NCI-H1092 treated with DMSO at 0.1 percent for 48 hours (cell line): ENCODE measurements around the gene PCNX1.

Source experiments
- DNase-seq: peaks from one replicate; lab custom pipeline; 2025; lab: John Stamatoyannopoulos, UW

PCNX1 gene

GRCh38 chr14:71163842-71164629, 256.8 kb downstream of the PCNX1 start:
- DNase-seq = peak; percentile 3
